GM12878 (cell line): ENCODE measurements around the gene NLRP10. TPM values are rescaled to one million over a fixed set of nuclear protein-coding genes. Genes with fewer than 3 reads are reported as not detected.

Experiments used
- ATAC-seq: fragments of 200-7000 bp; cut with Tn5 transposase; 3 replicates; pipeline ENCODE4 v1.9.1; 2020; ENCODE audit warnings: mild to moderate bottlenecking, moderate library complexity
- BruUV-seq: library from RNA; stranded (reverse); fragments of 400-500 nt; replicated peaks from 2 replicates; lab custom pipeline; 2021; lab: Mats Ljungman, UMichigan
- CTCF ChIA-PET: fragments of 300-600 bp; sonication (Branson Sonifier 250); formaldehyde crosslinking; extraction: SDS; loops from one replicate; lab custom pipeline; 2021; ENCODE audit warnings: inconsistent platforms; lab: Yijun Ruan, JAX
- POLR2A ChIA-PET: fragments of 350-600 bp; formaldehyde crosslinking; extraction: SDS; loops from one replicate; lab custom pipeline; 2021; ENCODE audit warnings: inconsistent platforms; lab: Charles Lee
- RAD21 ChIA-PET: fragments of 300-600 bp; sonication (Branson Sonifier 250); formaldehyde crosslinking; loops from one replicate; lab custom pipeline; 2023; ENCODE audit warnings: antibody characterized with exemption; ENCODE audit not compliant: unreplicated experiment; lab: Charles Lee
- SMC1A ChIA-PET: fragments of 300-600 bp; sonication (Branson Sonifier 250); formaldehyde crosslinking; loops from one replicate; lab custom pipeline; 2023; ENCODE audit not compliant: unreplicated experiment, uncharacterized antibody; lab: Charles Lee
- DNase-seq: peaks from one replicate; pipeline ENCODE4 v3.0.0-alpha.2; 2011; ENCODE audit warnings: low read depth, low spot score
- FAIRE-seq: peaks from 3 replicates; lab custom pipeline; 2011; peaks lifted over from hg19 to GRCh38; lab: Jason Lieb, UNC
- H2AFZ ChIP-seq: 2 replicates; pipeline ENCODE4 v1.6.0; 2011; ENCODE audit warnings: low read depth, low read length, control low read depth; ENCODE audit not compliant: control insufficient read depth
- H3K27ac ChIP-seq: 2 replicates; pipeline ENCODE4 v1.5.1; 2011; ENCODE audit warnings: control low read depth; ENCODE audit not compliant: control insufficient read depth, insufficient read depth
- H3K27me3 ChIP-seq, 2 experiments: replicated peaks in 1 of 2; 2 replicates each; pipeline versions ENCODE4 v1.6.0 to v1.6.1; 2011; ENCODE audit warnings: low read length in 1 of 2; ENCODE audit not compliant: control insufficient read depth in 2 of 2, insufficient read depth in 2 of 2
- H3K36me3 ChIP-seq, 2 experiments: 2 replicates each; pipeline ENCODE4 v1.5.1; 2011; ENCODE audit warnings: low read length in 1 of 2; ENCODE audit not compliant: control insufficient read depth in 2 of 2, insufficient read depth in 2 of 2
- H3K4me1 ChIP-seq: 2 replicates; pipeline ENCODE4 v1.6.1; 2011; ENCODE audit warnings: mild to moderate bottlenecking, low read length, moderate library complexity, mixed read lengths; ENCODE audit not compliant: control insufficient read depth, insufficient read depth
- H3K4me2 ChIP-seq: 2 replicates; pipeline ENCODE4 v1.6.0; 2011; ENCODE audit warnings: control low read depth; ENCODE audit not compliant: control insufficient read depth, insufficient read depth
- H3K4me3 ChIP-seq: fragments of 200-600 bp; sonication (generic); 2 replicates; pipeline ENCODE4 v1.5.1; 2016
- H3K79me2 ChIP-seq: 2 replicates; pipeline ENCODE4 v1.6.0; 2011; ENCODE audit warnings: low read length; ENCODE audit not compliant: control insufficient read depth, insufficient read depth
- H3K9ac ChIP-seq: 2 replicates; pipeline ENCODE4 v1.8.0; 2011; ENCODE audit warnings: low read length, control low read depth, mixed read lengths; ENCODE audit not compliant: control insufficient read depth, insufficient read depth
- H3K9me3 ChIP-seq: replicated peaks from 3 replicates; pipeline ENCODE4 v1.5.1; 2011; ENCODE audit warnings: mild to moderate bottlenecking, low read length; ENCODE audit not compliant: control insufficient read depth, insufficient read depth
- H4K20me1 ChIP-seq: 2 replicates; pipeline ENCODE4 v1.6.0; 2011; ENCODE audit not compliant: control insufficient read depth, insufficient read depth
- EGR1 ChIP-seq, 2 experiments: IDR thresholded peaks; 1 replicate in 1 of 2; 2 replicates in 1 of 2; pipeline ENCODE4 v1.6.1; 2011 to 2012; ENCODE audit warnings: low read depth in 2 of 2, low read length in 2 of 2, borderline replicate concordance in 1 of 2, mild to moderate bottlenecking in 1 of 2, moderate library complexity in 1 of 2
- ELK1 ChIP-seq: IDR thresholded peaks from 2 replicates; pipeline ENCODE4 v1.6.1; 2012; ENCODE audit warnings: low read depth, low read length, improper control_type of control experiment
- HDAC2 ChIP-seq: fragments of 200-600 bp; sonication (generic); IDR thresholded peaks from 2 replicates; pipeline ENCODE4 v1.6.1; 2017
- IRF3 ChIP-seq: fragments of 450-650 bp; IDR thresholded peaks from 2 replicates; pipeline ENCODE4 v1.6.1; 2014; ENCODE audit warnings: mild to moderate bottlenecking
- JUND ChIP-seq: IDR thresholded peaks from 2 replicates; pipeline ENCODE4 v1.6.1; 2012; ENCODE audit warnings: low read depth, mild to moderate bottlenecking, low read length, improper control_type of control experiment, moderate library complexity
- NFIC ChIP-seq: IDR thresholded peaks from 2 replicates; pipeline ENCODE4 v1.6.1; 2012; ENCODE audit warnings: low read depth, mild to moderate bottlenecking, inconsistent platforms, low read length, moderate library complexity
- RAD51 ChIP-seq: fragments of 450-650 bp; IDR thresholded peaks from 2 replicates; pipeline ENCODE4 v1.6.1; 2016; ENCODE audit warnings: moderate library complexity, mild to moderate bottlenecking, inconsistent platforms
- RFX5 ChIP-seq: IDR thresholded peaks from 2 replicates; pipeline ENCODE4 v1.6.1; 2011; ENCODE audit warnings: low read depth, low read length, improper control_type of control experiment
- SMARCA5 ChIP-seq: fragments of 450-650 bp; IDR thresholded peaks from 2 replicates; pipeline ENCODE4 v1.6.1; 2017; ENCODE audit warnings: mild to moderate bottlenecking
- ZBTB40 ChIP-seq: fragments of 450-650 bp; IDR thresholded peaks from 2 replicates; pipeline ENCODE4 v1.6.1; 2016; ENCODE audit warnings: mild to moderate bottlenecking, moderate library complexity, borderline replicate concordance
- in situ Hi-C: fragments of 300-500 bp; cut with MboI; formaldehyde crosslinking; loops from 9 replicates; pipeline ENCODE4 v1.14.3; 2018; ENCODE audit warnings: mixed read lengths
- intact Hi-C: fragments of 100-400 bp; cut with micrococcal nuclease; formaldehyde crosslinking; loops from one replicate; pipeline ENCODE4 v1.14.2; 2022; ENCODE audit not compliant: unreplicated experiment
- polyA plus RNA-seq, 11 experiments: library from polyadenylated mRNA; depleted of rRNA in 4 of 11; unstranded in 6 of 11; stranded (reverse) in 5 of 11; fragments of >200 nt; fragmentation: Nextera tagmentation in 4 of 11; fragmentation: Illumina TruSeq in 1 of 11; extraction: Ambion mirVana in 4 of 11; extraction: Trizol in 1 of 11; gene quantifications; 1 replicate in 1 of 11; 2 replicates in 10 of 11; pipeline versions ENCODE4 v1.2.1 to v1.2.3, GENCODE V29; 2011 to 2016; ENCODE audit warnings: inconsistent platforms in 2 of 11, missing spikeins in 2 of 11, low read depth in 1 of 11
- total RNA-seq, 4 experiments: library from RNA; depleted of rRNA in 3 of 4; stranded (reverse); fragments of >200 nt in 3 of 4; fragmentation: Illumina TruSeq in 1 of 4; extraction: Trizol in 1 of 4; gene quantifications; 2 replicates each; pipeline versions ENCODE4 v1.2.1 to v1.2.3, GENCODE V29; 2013 to 2021

The NLRP10 gene
- total and polyA plus RNA-seq, 10 of the 15 experiments (the other 5 are each of a cell fraction or from before 2014, with no cell fraction given), result 0.04 TPM; not detected in 9

GRCh38 chr11:7964873-7965272 is 374 bp downstream of the NLRP10 start:
- TF ChIP-seq ELK1 (no peak), RFX5 (no peak), HDAC2 (no peak), NFIC (no peak), EGR1 (IDR thresholded peaks at IDR 0.05; ENCODE audit: borderline replicate concordance in 1 of 2, low read depth in 2 of 2, low read length in 2 of 2) (no peak), JUND (no peak), SMARCA5 (no peak), IRF3 (no peak), ZBTB40 (no peak), RAD51 (no peak)
- Histone ChIP-seq H3K4me1 (no peaks in the 10 kb centered on the region), H3K4me3 (no peak overlapping the region), H3K9me3 (no peaks in the 10 kb centered on the region), H3K27me3 (peaks cover 0 to 1% of the 10 kb centered on the region in 2 experiments; a peak in 1 of 4 replicates), H3K27ac (no peak overlapping the region), H3K9ac (no peak overlapping the region), H2AFZ (no peak overlapping the region), H3K79me2 (no peaks in the 10 kb centered on the region), H3K4me2 (no peak overlapping the region), H3K36me3 (no peaks in the 10 kb centered on the region), H4K20me1 (no peaks in the 10 kb centered on the region)
- DNase-seq (no peak), ATAC-seq (no peak), FAIRE-seq (no peak)
- ChIA-PET SMC1A (interaction anchor here (0.8 to 1.0 kb wide), 3 partner anchors 15 to 24 kb away, joined by 3 to 5 read pairs (median 4); no protein-coding TSS in a partner anchor), CTCF (interaction anchor here (0.8 to 1.6 kb wide), 2 partner anchors 22 to 56 kb away, joined by 3 read pairs; partner anchors contain the start of gene EIF3F), RAD21 (no interaction called here), POLR2A (no interaction called here)
- no TSS peak for BruUV-seq
- in situ Hi-C loops (no loop called here), intact Hi-C loops (no loop called here)
